ENCODE data around the gene EIF2S1. TPM values are rescaled to one million over a fixed set of nuclear protein-coding genes. Genes with fewer than 3 reads are reported as not detected.

EIF2S1 gene
- total RNA-seq, 3 donors from 2014 or later (not counting 1 experiment from before 2014, with no cell fraction given), result 31.6 to 37.7 (median 33.2) TPM

DNA sequence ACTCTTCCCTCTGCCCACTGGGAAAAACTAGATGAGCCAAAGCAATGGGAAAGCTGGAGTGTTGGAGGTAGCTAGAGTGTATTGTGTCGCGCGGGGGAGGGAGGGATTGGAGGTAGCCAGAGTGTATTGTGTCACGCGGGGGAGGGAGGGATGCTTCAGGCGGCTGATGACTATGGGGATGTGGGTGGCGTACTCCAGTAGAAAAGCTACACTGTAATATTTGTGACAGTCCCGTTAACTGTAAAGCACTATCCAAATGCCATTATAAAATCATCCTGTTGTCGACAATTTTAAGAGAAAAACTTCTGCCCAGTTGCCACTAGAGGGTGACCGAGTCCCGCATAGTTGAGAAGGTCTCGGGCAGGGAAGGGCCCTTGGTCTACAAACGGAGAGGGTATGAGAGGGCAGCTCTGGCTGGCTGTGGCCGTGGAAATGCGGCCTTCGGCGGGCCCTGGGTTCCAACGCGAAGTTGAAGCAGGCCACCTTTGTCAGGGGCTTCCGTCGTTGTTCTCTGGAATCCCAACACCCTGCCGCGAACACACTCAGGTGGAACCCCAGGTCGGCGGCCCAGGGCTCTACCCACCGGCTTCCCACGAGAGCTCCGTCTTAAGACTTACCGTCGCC lies 67.0 kb downstream of the EIF2S1 start:
- no peaks in the 10 kb centered on the region for H3K9me3 Mint-ChIP-seq
- ATAC-seq (peak; percentile 87 to 99 (median 98)), DNase-seq (peak; percentile 65 to 89)
- TF ChIP-seq, protein P1, sequence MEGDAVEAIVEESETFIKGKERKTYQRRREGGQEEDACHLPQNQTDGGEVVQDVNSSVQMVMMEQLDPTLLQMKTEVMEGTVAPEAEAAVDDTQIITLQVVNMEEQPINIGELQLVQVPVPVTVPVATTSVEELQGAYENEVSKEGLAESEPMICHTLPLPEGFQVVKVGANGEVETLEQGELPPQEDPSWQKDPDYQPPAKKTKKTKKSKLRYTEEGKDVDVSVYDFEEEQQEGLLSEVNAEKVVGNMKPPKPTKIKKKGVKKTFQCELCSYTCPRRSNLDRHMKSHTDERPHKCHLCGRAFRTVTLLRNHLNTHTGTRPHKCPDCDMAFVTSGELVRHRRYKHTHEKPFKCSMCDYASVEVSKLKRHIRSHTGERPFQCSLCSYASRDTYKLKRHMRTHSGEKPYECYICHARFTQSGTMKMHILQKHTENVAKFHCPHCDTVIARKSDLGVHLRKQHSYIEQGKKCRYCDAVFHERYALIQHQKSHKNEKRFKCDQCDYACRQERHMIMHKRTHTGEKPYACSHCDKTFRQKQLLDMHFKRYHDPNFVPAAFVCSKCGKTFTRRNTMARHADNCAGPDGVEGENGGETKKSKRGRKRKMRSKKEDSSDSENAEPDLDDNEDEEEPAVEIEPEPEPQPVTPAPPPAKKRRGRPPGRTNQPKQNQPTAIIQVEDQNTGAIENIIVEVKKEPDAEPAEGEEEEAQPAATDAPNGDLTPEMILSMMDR (IDR thresholded peaks at IDR 0.05), result peak; percentile 90
- Histone ChIP-seq H3K27me3 (ENCODE audit: control insufficient read depth, insufficient read depth, low read length) (no peaks in the 10 kb centered on the region), H3K4me3 (ENCODE audit: low read length) (no peak overlapping the region), H3K36me3 (ENCODE audit: control insufficient read depth, insufficient read depth, low read length) (no peaks in the 10 kb centered on the region), H3K4me1 (ENCODE audit: control insufficient read depth, insufficient read depth, low read length) (peaks cover 6% of the 10 kb centered on the region), H3K27ac (ENCODE audit: low read length) (no peak overlapping the region), H3K9me3 (ENCODE audit: control insufficient read depth, insufficient read depth, low read length) (no peaks in the 10 kb centered on the region)
- no peak overlapping the region for H3K27ac Mint-ChIP-seq
- intact Hi-C loops (cut with micrococcal nuclease), result loop anchor here (1.0 kb wide), 3 partner anchors 144 to 277 kb away; no protein-coding TSS in a partner anchor
- no peak overlapping the region for H3K4me3 Mint-ChIP-seq
- no peaks in the 10 kb centered on the region for H3K36me3 Mint-ChIP-seq
- H3K27me3 Mint-ChIP-seq (ENCODE audit: low read depth in 2 of 2), result peaks cover 18 to 19% of the 10 kb centered on the region in 2 donors
- 39% methylated on average over 29 of the region's 30 CpGs for WGBS (ENCODE audit: insufficient coverage)
- no peaks in the 10 kb centered on the region for H3K4me1 Mint-ChIP-seq

DNA sequence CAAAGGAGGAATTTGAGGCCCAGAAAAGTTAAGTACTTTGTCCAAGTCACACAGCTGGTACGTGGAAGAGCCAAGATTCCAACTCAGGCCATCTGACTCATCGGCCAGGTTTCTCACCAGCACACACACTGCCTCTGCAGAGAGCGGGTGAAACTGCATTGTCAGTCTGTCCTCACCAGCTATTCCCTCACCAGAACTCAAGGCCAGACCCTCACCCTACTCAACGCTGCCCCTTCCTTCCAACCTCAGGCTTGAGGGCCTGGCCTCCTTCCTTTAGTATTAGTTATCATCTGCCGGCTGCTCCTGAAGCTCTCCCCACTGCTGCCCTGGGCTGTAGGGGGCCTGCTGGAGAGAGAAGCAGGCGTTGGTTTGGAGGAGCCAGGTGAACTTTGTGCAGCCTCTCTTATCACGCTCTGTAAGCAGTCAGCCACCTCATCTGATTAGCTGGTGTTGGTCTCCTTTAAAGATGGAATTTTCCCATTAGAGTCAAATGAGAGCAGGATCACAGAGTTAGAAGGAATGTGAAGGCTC lies 68.4 kb downstream of the EIF2S1 start:
- WGBS (ENCODE audit: insufficient coverage), result 87% methylated on average over 7 of the region's 7 CpGs

DNA sequence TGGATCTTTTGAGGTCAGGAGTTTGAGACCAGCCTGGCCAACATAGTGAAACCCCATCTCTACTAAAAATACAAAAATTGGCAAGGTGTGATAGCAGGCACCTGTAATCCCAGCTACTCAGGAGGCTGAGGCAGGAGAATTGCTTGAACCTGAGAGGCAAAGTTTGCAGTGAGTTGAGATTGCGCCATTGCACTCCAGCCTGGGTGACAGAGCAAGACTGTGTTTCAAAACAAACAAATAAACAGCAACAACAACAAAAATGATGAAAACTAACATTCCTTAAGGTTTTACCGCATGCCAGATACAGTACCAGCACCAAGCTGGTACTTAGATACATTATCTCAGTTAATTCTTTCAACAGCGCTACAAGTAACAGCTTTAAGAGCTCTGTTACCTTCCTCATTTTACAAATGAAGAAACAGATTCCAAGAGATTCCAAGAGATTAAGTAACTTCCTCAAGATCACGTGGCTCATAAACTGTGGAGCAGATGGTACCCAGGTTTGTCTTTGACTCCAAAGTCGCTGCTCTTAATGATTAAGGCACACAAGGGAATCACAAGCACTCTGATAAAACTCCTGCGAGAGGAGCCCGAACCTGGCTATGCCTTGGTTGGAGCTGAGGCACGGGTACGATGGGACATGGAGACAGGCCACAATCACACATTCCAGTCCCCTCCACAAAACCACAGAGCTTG lies 69.5 kb downstream of the EIF2S1 start:
- Mint-ChIP-seq H3K36me3 (no peaks in the 10 kb centered on the region), H3K27me3 (ENCODE audit: low read depth in 2 of 2) (peaks cover 14 to 28% of the 10 kb centered on the region in 2 donors), H3K27ac (no peak overlapping the region), H3K9me3 (no peaks in the 10 kb centered on the region), H3K4me1 (no peaks in the 10 kb centered on the region), H3K4me3 (no peak overlapping the region)
- Histone ChIP-seq H3K4me1 (ENCODE audit: control insufficient read depth, insufficient read depth, low read length) (peaks cover 6% of the 10 kb centered on the region), H3K27ac (ENCODE audit: low read length) (no peak overlapping the region), H3K27me3 (ENCODE audit: control insufficient read depth, insufficient read depth, low read length) (no peaks in the 10 kb centered on the region), H3K36me3 (ENCODE audit: control insufficient read depth, insufficient read depth, low read length) (no peaks in the 10 kb centered on the region), H3K9me3 (ENCODE audit: control insufficient read depth, insufficient read depth, low read length) (no peaks in the 10 kb centered on the region), H3K4me3 (ENCODE audit: low read length) (no peak overlapping the region)
- ATAC-seq, result no peak
- no peak for DNase-seq
- TF ChIP-seq, protein P1 (IDR thresholded peaks at IDR 0.05), result no peak
- intact Hi-C loops (cut with micrococcal nuclease), result no loop called here
- 90% methylated on average over 9 of the region's 9 CpGs for WGBS (ENCODE audit: insufficient coverage)

More for the DNA sequence above, 68.4 kb downstream of the EIF2S1 start:
- Mint-ChIP-seq H3K27me3 (ENCODE audit: low read depth in 2 of 2) (peaks cover 15 to 28% of the 10 kb centered on the region in 2 donors), H3K9me3 (no peaks in the 10 kb centered on the region), H3K4me3 (no peak overlapping the region), H3K36me3 (no peaks in the 10 kb centered on the region), H3K4me1 (no peaks in the 10 kb centered on the region), H3K27ac (no peak overlapping the region)
- TF ChIP-seq, protein P1 (IDR thresholded peaks at IDR 0.05), result no peak
- no peak for DNase-seq
- Histone ChIP-seq H3K4me1 (ENCODE audit: control insufficient read depth, insufficient read depth, low read length) (peaks cover 6% of the 10 kb centered on the region), H3K9me3 (ENCODE audit: control insufficient read depth, insufficient read depth, low read length) (no peaks in the 10 kb centered on the region), H3K27ac (ENCODE audit: low read length) (no peak overlapping the region), H3K4me3 (ENCODE audit: low read length) (no peak overlapping the region), H3K36me3 (ENCODE audit: control insufficient read depth, insufficient read depth, low read length) (no peaks in the 10 kb centered on the region), H3K27me3 (ENCODE audit: control insufficient read depth, insufficient read depth, low read length) (no peaks in the 10 kb centered on the region)
- intact Hi-C loops (cut with micrococcal nuclease), result no loop called here
- ATAC-seq, result no peak
